ENCODE measurements around the gene HMOX2. TPM values are rescaled to one million over a fixed set of nuclear protein-coding genes. Genes with fewer than 3 reads are reported as not detected.
A peak's percentile ranks its signal among the peaks of the same experiment; 100 is the strongest.

Gene HMOX2
- total and polyA plus RNA-seq, 3 experiments from 2014 or later: 87.5 to 178 (median 95.2) TPM

- Mint-ChIP-seq H3K36me3 (peaks cover 0 to 23% (median 0%) of the 10 kb centered on the region in 3 donors), H3K4me3 (no peak overlapping the region), H3K4me1 (peaks cover 33 to 44% (median 33%) of the 10 kb centered on the region in 3 donors), H3K27ac (peak overlapping the region in 5 of 8 donors; percentile 12 to 81 (median 37)), H3K9me3 (no peaks in the 10 kb centered on the region), H3K27me3 (peaks cover 0 to 2% of the 10 kb centered on the region in 2 donors)
- no peaks in the 10 kb centered on the region for H3K9me3 ChIP-seq (ENCODE audit: low read length)
- H3K4me3 ChIP-seq (ENCODE audit: low read length): no peak overlapping the region
- no peak for DNase-seq
- ChIA-PET POLR2A (no interaction called here), CTCF (interaction anchor here (1.7 to 1.8 kb wide), 2 partner anchors 13 to 29 kb away, joined by 5 to 6 read pairs; no protein-coding TSS in a partner anchor)
- no peaks in the 10 kb centered on the region for H3K27me3 ChIP-seq (ENCODE audit: insufficient read depth, low read length, poor library complexity, severe bottlenecking)
- peaks cover 4% of the 10 kb centered on the region for H3K36me3 ChIP-seq (ENCODE audit: insufficient read depth, low read length)
- no peak overlapping the region for H3K27ac ChIP-seq (ENCODE audit: low read depth, low read length)
- H3K4me1 ChIP-seq (ENCODE audit: insufficient read depth, low read length): peaks cover 19% of the 10 kb centered on the region
Observed at GRCh38 chr16:4519274-4520058, 43.3 kb downstream of the HMOX2 start.

GRCh38 chr16:4520913-4521312, 44.7 kb downstream of the HMOX2 start:
- Histone ChIP-seq H3K27me3 (ENCODE audit: insufficient read depth, low read length, poor library complexity, severe bottlenecking) (no peaks in the 10 kb centered on the region), H3K4me3 (ENCODE audit: low read length) (no peak overlapping the region), H3K27ac (ENCODE audit: low read depth, low read length) (no peak overlapping the region), H3K4me1 (ENCODE audit: insufficient read depth, low read length) (peaks cover 4% of the 10 kb centered on the region), H3K36me3 (ENCODE audit: insufficient read depth, low read length) (peaks cover 4% of the 10 kb centered on the region), H3K9me3 (ENCODE audit: low read length) (no peaks in the 10 kb centered on the region)
- peaks cover 0 to 20% (median 0%) of the 10 kb centered on the region in 3 donors for H3K36me3 Mint-ChIP-seq
- peaks cover 21 to 31% (median 22%) of the 10 kb centered on the region in 3 donors for H3K4me1 Mint-ChIP-seq
- ChIA-PET POLR2A (no interaction called here), CTCF (interaction anchor here (1.0 to 1.3 kb wide), 2 partner anchors 14 to 35 kb away, joined by 3 to 4 read pairs; no protein-coding TSS in a partner anchor)
- H3K9me3 Mint-ChIP-seq: no peaks in the 10 kb centered on the region
- H3K27ac Mint-ChIP-seq: peak overlapping the region in 3 of 8 donors; percentile 26 to 54 (median 38)
- no peaks in the 10 kb centered on the region for H3K27me3 Mint-ChIP-seq
- DNase-seq: no peak
- H3K4me3 Mint-ChIP-seq: no peak overlapping the region

- H3K4me1 ChIP-seq (ENCODE audit: insufficient read depth, low read length): peaks cover 5% of the 10 kb centered on the region
- no peak overlapping the region for H3K27ac ChIP-seq (ENCODE audit: low read depth, low read length)
- no peak overlapping the region for H3K4me3 ChIP-seq (ENCODE audit: low read length)
- DNase-seq: no peak
- H3K36me3 ChIP-seq (ENCODE audit: insufficient read depth, low read length): peaks cover 4% of the 10 kb centered on the region
- peaks cover 12 to 23% (median 14%) of the 10 kb centered on the region in 3 donors for H3K4me1 Mint-ChIP-seq
- peak overlapping the region in 3 of 8 donors; percentile 45 to 72 (median 61) for H3K27ac Mint-ChIP-seq
- H3K9me3 ChIP-seq (ENCODE audit: low read length): no peaks in the 10 kb centered on the region
- CTCF ChIA-PET: no interaction called here
- H3K27me3 ChIP-seq (ENCODE audit: insufficient read depth, low read length, poor library complexity, severe bottlenecking): no peaks in the 10 kb centered on the region
- no peaks in the 10 kb centered on the region for H3K9me3 Mint-ChIP-seq
- H3K27me3 Mint-ChIP-seq: no peaks in the 10 kb centered on the region
- peaks cover 0 to 20% (median 0%) of the 10 kb centered on the region in 3 donors for H3K36me3 Mint-ChIP-seq
- no peak overlapping the region for H3K4me3 Mint-ChIP-seq
- POLR2A ChIA-PET: interaction anchor here (0.6 kb wide), 1 partner anchor 212 kb away, joined by 4 read pairs; the partner anchor contains the start of genes ANKS3 and DNAAF8
Observed at GRCh38 chr16:4522051-4522581, 45.9 kb downstream of the HMOX2 start.

GRCh38 chr16:4523686-4524085, 47.5 kb downstream of the HMOX2 start:
- peaks cover 10 to 25% (median 15%) of the 10 kb centered on the region in 3 donors for H3K4me1 Mint-ChIP-seq
- H3K27me3 ChIP-seq (ENCODE audit: insufficient read depth, low read length, poor library complexity, severe bottlenecking): no peaks in the 10 kb centered on the region
- no peak for DNase-seq
- H3K27ac ChIP-seq (ENCODE audit: low read depth, low read length): no peak overlapping the region
- peaks cover 4% of the 10 kb centered on the region for H3K36me3 ChIP-seq (ENCODE audit: insufficient read depth, low read length)
- peaks cover 9% of the 10 kb centered on the region for H3K4me1 ChIP-seq (ENCODE audit: insufficient read depth, low read length)
- no peaks in the 10 kb centered on the region for H3K27me3 Mint-ChIP-seq
- H3K36me3 Mint-ChIP-seq: peaks cover 0 to 20% (median 0%) of the 10 kb centered on the region in 3 donors
- H3K9me3 ChIP-seq (ENCODE audit: low read length): no peaks in the 10 kb centered on the region
- H3K4me3 ChIP-seq (ENCODE audit: low read length): no peak overlapping the region
- H3K4me3 Mint-ChIP-seq: no peak overlapping the region
- POLR2A ChIA-PET: no interaction called here
- CTCF ChIA-PET: interaction anchor here (0.8 to 1.4 kb wide), 3 partner anchors 25 to 100 kb away, joined by 3 to 5 read pairs (median 3); no protein-coding TSS in a partner anchor
- no peaks in the 10 kb centered on the region for H3K9me3 Mint-ChIP-seq
- H3K27ac Mint-ChIP-seq: peak overlapping the region in 1 of 8 donors; percentile 71

- ChIA-PET POLR2A (no interaction called here), CTCF (interaction anchor here (0.8 kb wide), 1 partner anchor 99 kb away, joined by 3 read pairs; no protein-coding TSS in a partner anchor)
- no peak overlapping the region for H3K4me3 ChIP-seq (ENCODE audit: low read length)
Observed at GRCh38 chr16:4524571-4524970, 48.4 kb downstream of the HMOX2 start.

GRCh38 chr16:4525069-4525468, 48.9 kb downstream of the HMOX2 start:
- Mint-ChIP-seq H3K4me3 (no peak overlapping the region), H3K27me3 (no peaks in the 10 kb centered on the region), H3K4me1 (peaks cover 18 to 34% (median 23%) of the 10 kb centered on the region in 3 donors), H3K27ac (no peak overlapping the region), H3K36me3 (peaks cover 0 to 22% (median 0%) of the 10 kb centered on the region in 3 donors), H3K9me3 (no peaks in the 10 kb centered on the region)
- CTCF ChIA-PET: interaction anchor here (1.7 kb wide), 1 partner anchor 24 kb away, joined by 5 read pairs; no protein-coding TSS in a partner anchor
- Histone ChIP-seq H3K4me3 (ENCODE audit: low read length) (no peak overlapping the region), H3K9me3 (ENCODE audit: low read length) (no peaks in the 10 kb centered on the region), H3K4me1 (ENCODE audit: insufficient read depth, low read length) (peaks cover 22% of the 10 kb centered on the region), H3K36me3 (ENCODE audit: insufficient read depth, low read length) (peaks cover 4% of the 10 kb centered on the region), H3K27ac (ENCODE audit: low read depth, low read length) (no peak overlapping the region), H3K27me3 (ENCODE audit: insufficient read depth, low read length, poor library complexity, severe bottlenecking) (no peaks in the 10 kb centered on the region)
- DNase-seq: no peak
- POLR2A ChIA-PET: no interaction called here

More at GRCh38 chr16:4524571-4524970, 48.4 kb downstream of the HMOX2 start:
- H3K36me3 ChIP-seq (ENCODE audit: insufficient read depth, low read length): peaks cover 4% of the 10 kb centered on the region
- peak overlapping the region in 1 of 8 donors; percentile 45 for H3K27ac Mint-ChIP-seq
- no peaks in the 10 kb centered on the region for H3K27me3 ChIP-seq (ENCODE audit: insufficient read depth, low read length, poor library complexity, severe bottlenecking)
- H3K4me1 ChIP-seq (ENCODE audit: insufficient read depth, low read length): peaks cover 17% of the 10 kb centered on the region
- H3K9me3 Mint-ChIP-seq: no peaks in the 10 kb centered on the region
- no peak overlapping the region for H3K4me3 Mint-ChIP-seq
- H3K27me3 Mint-ChIP-seq: no peaks in the 10 kb centered on the region
- peaks cover 0 to 21% (median 0%) of the 10 kb centered on the region in 3 donors for H3K36me3 Mint-ChIP-seq
- peaks cover 14 to 32% (median 22%) of the 10 kb centered on the region in 3 donors for H3K4me1 Mint-ChIP-seq
- no peak for DNase-seq
- no peaks in the 10 kb centered on the region for H3K9me3 ChIP-seq (ENCODE audit: low read length)
- no peak overlapping the region for H3K27ac ChIP-seq (ENCODE audit: low read depth, low read length)

- peaks cover 23% of the 10 kb centered on the region for H3K4me1 ChIP-seq (ENCODE audit: insufficient read depth, low read length)
- Mint-ChIP-seq H3K27ac (no peak overlapping the region), H3K27me3 (no peaks in the 10 kb centered on the region), H3K9me3 (no peaks in the 10 kb centered on the region), H3K4me1 (peaks cover 18 to 33% (median 23%) of the 10 kb centered on the region in 3 donors), H3K4me3 (no peak overlapping the region), H3K36me3 (peaks cover 0 to 21% (median 0%) of the 10 kb centered on the region in 3 donors)
- peaks cover 4% of the 10 kb centered on the region for H3K36me3 ChIP-seq (ENCODE audit: insufficient read depth, low read length)
- CTCF ChIA-PET: interaction anchor here (1.7 kb wide), 2 partner anchors 19 to 23 kb away, joined by 4 to 5 read pairs; no protein-coding TSS in a partner anchor
- DNase-seq: no peak
- no peaks in the 10 kb centered on the region for H3K9me3 ChIP-seq (ENCODE audit: low read length)
- no peak overlapping the region for H3K27ac ChIP-seq (ENCODE audit: low read depth, low read length)
- H3K4me3 ChIP-seq (ENCODE audit: low read length): no peak overlapping the region
- no peaks in the 10 kb centered on the region for H3K27me3 ChIP-seq (ENCODE audit: insufficient read depth, low read length, poor library complexity, severe bottlenecking)
- POLR2A ChIA-PET: no interaction called here
Observed at GRCh38 chr16:4525634-4526277, 49.6 kb downstream of the HMOX2 start.
